Neuronal stem cell (in vitro differentiated cells): ENCODE data around the gene DRAP1.
A peak's percentile ranks its signal among the peaks of the same experiment; 100 is the strongest.

Experiments used
- DNase-seq: peaks from one replicate; pipeline ENCODE4 v3.0.0-alpha.2; 2013; ENCODE audit warnings: low spot score
- H2AFZ ChIP-seq: one replicate; pipeline ENCODE4 v1.6.1; 2013; ENCODE audit warnings: mild to moderate bottlenecking, low read length, inconsistent platforms
- H2AK5ac ChIP-seq: 2 replicates; pipeline ENCODE4 v1.6.1; 2013; ENCODE audit warnings: low read depth, mild to moderate bottlenecking, inconsistent platforms, low read length, moderate library complexity, mixed read lengths
- H2BK120ac ChIP-seq: 2 replicates; pipeline ENCODE4 v1.6.1; 2013; ENCODE audit warnings: low read depth, mild to moderate bottlenecking, inconsistent platforms, low read length, moderate library complexity, mixed read lengths
- H2BK12ac ChIP-seq: one replicate; pipeline ENCODE4 v1.6.1; 2013; ENCODE audit warnings: low read length, inconsistent platforms
- H2BK15ac ChIP-seq: 2 replicates; pipeline ENCODE4 v1.6.1; 2013; ENCODE audit warnings: mild to moderate bottlenecking, low read length, inconsistent platforms, mixed read lengths
- H2BK5ac ChIP-seq: one replicate; pipeline ENCODE4 v1.6.1; 2013; ENCODE audit warnings: inconsistent platforms, mild to moderate bottlenecking, low read length, moderate library complexity
- H3K14ac ChIP-seq: one replicate; pipeline ENCODE4 v1.6.1; 2013; ENCODE audit warnings: low read length, inconsistent platforms
- H3K18ac ChIP-seq: 2 replicates; pipeline ENCODE4 v1.6.1; 2013; ENCODE audit warnings: low read length, inconsistent platforms
- H3K23ac ChIP-seq: 2 replicates; pipeline ENCODE4 v1.6.1; 2013; ENCODE audit warnings: low read depth, mild to moderate bottlenecking, mixed read lengths, low read length, inconsistent platforms; ENCODE audit not compliant: poor library complexity
- H3K27ac ChIP-seq: replicated peaks from 3 replicates; pipeline ENCODE4 v1.5.1; 2013; ENCODE audit warnings: low read length, inconsistent platforms
- H3K27me3 ChIP-seq, 3 experiments: 2 replicates each; pipeline ENCODE4 v1.6.1; 2013; ENCODE audit warnings: low read length in 3 of 3, mild to moderate bottlenecking in 2 of 3, inconsistent platforms in 1 of 3, low read depth in 1 of 3, mixed read lengths in 1 of 3, moderate library complexity in 1 of 3; ENCODE audit not compliant: control insufficient read depth in 3 of 3, insufficient read depth in 3 of 3
- H3K36me3 ChIP-seq, 2 donors: replicated peaks in 1 of 2; 2 replicates each; pipeline ENCODE4 v1.6.1; 2013; ENCODE audit warnings: low read length in 2 of 2; ENCODE audit not compliant: control insufficient read depth in 2 of 2, insufficient read depth in 2 of 2
- H3K4ac ChIP-seq: 2 replicates; pipeline ENCODE4 v1.6.1; 2013; ENCODE audit warnings: inconsistent platforms, mild to moderate bottlenecking, low read length, moderate library complexity
- H3K4me1 ChIP-seq, 2 donors: 1 replicate in 1 of 2; 2 replicates in 1 of 2; pipeline ENCODE4 v1.6.1; 2013; ENCODE audit warnings: low read length in 2 of 2, low read depth in 1 of 2; ENCODE audit not compliant: control insufficient read depth in 2 of 2, insufficient read depth in 1 of 2
- H3K4me2 ChIP-seq: one replicate; pipeline ENCODE4 v1.6.1; 2013; ENCODE audit warnings: mild to moderate bottlenecking, low read length, inconsistent platforms; ENCODE audit not compliant: insufficient read depth, poor library complexity, severe bottlenecking
- H3K4me3 ChIP-seq, 2 donors: 2 replicates each; pipeline ENCODE4 v1.5.1; 2013; ENCODE audit warnings: low read length in 2 of 2, mild to moderate bottlenecking in 2 of 2, inconsistent platforms in 1 of 2, moderate library complexity in 1 of 2
- H3K79me1 ChIP-seq: one replicate; pipeline ENCODE4 v1.6.1; 2013; ENCODE audit warnings: low read depth, mild to moderate bottlenecking, inconsistent platforms, low read length, moderate library complexity
- H3K9ac ChIP-seq: one replicate; pipeline ENCODE4 v1.6.1; 2013; ENCODE audit warnings: mild to moderate bottlenecking, low read depth, low read length, inconsistent platforms; ENCODE audit not compliant: poor library complexity
- H3K9me3 ChIP-seq, 2 donors: replicated peaks in 1 of 2; 2 replicates each; pipeline versions ENCODE3 to v1.6.1; 2013; ENCODE audit warnings: low read length in 2 of 2, mild to moderate bottlenecking in 2 of 2, inconsistent platforms in 1 of 2, low read depth in 1 of 2, mixed read lengths in 1 of 2, moderate library complexity in 1 of 2; ENCODE audit not compliant: control insufficient read depth in 2 of 2, insufficient read depth in 1 of 2
- H4K8ac ChIP-seq: one replicate; pipeline ENCODE4 v1.6.1; 2013; ENCODE audit warnings: low read depth, mild to moderate bottlenecking, inconsistent platforms, low read length, moderate library complexity
- H4K91ac ChIP-seq: one replicate; pipeline ENCODE4 v1.6.1; 2013; ENCODE audit warnings: low read length, low read depth, mild to moderate bottlenecking, inconsistent platforms; ENCODE audit not compliant: poor library complexity
- WGBS, 2 donors: extraction: QIAGEN DNeasy Blood & Tissue Kit; methylation state at CpG; one replicate each; pipeline ENCODE4 v1.1.7; 2013; ENCODE audit warnings: missing lambda C conversion rate in 2 of 2, mixed read lengths in 1 of 2; ENCODE audit not compliant: insufficient read length in 2 of 2, insufficient replicate concordance in 1 of 2; ENCODE audit errors: extremely low coverage in 2 of 2; 5-methylcytosine and 5-hydroxymethylcytosine counted together

DRAP1 gene

DNA sequence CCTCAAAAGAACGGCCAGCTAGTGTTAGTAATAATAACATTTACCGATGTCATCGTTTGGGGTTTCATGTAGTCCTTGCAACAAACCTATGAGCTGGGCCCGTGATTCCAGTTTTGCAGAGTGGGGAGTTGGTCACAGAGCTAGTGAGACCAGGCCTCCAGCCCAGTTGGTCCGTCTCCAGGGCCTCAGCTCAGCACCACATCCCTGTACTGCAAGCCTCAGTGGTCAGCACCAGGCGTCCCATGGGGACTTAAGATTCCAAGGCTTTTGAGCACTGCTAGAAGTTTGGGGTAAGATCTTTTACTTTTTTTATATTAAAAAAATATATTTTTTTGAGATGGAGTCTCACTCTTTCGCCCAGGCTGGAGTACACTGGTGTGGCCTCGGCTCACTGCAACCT is 25.0 kb downstream of the DRAP1 start:
- H3K14ac ChIP-seq = peak overlapping the region; percentile 82
- no peak overlapping the region for H3K4me3 ChIP-seq
- H3K4ac ChIP-seq = no peak overlapping the region
- H3K36me3 ChIP-seq = peaks cover 0 to 2% of the 10 kb centered on the region in 2 donors
- H2BK120ac ChIP-seq = peak overlapping the region; percentile 81
- H2AK5ac ChIP-seq = no peak overlapping the region
- no peaks in the 10 kb centered on the region for H3K79me1 ChIP-seq
- WGBS, 2 donors = no CpG with 5 or more reads among the region's 8 CpGs
- H3K9ac ChIP-seq = no peak overlapping the region
- H3K4me1 ChIP-seq = peaks cover 18% of the 10 kb centered on the region in 2 donors
- H4K91ac ChIP-seq = no peak overlapping the region
- H3K9me3 ChIP-seq = no peaks in the 10 kb centered on the region
- H2BK15ac ChIP-seq = peak overlapping the region; percentile 78
- DNase-seq = no peak
- peak overlapping the region; percentile 57 for H3K18ac ChIP-seq
- no peak overlapping the region for H3K27ac ChIP-seq
- H3K27me3 ChIP-seq = no peaks in the 10 kb centered on the region
- no peak overlapping the region for H2BK5ac ChIP-seq
- no peak overlapping the region for H2AFZ ChIP-seq
- no peak overlapping the region for H3K4me2 ChIP-seq
- H3K23ac ChIP-seq = peak overlapping the region; percentile 55
- no peak overlapping the region for H2BK12ac ChIP-seq
- peak overlapping the region; percentile 82 for H4K8ac ChIP-seq

DNA sequence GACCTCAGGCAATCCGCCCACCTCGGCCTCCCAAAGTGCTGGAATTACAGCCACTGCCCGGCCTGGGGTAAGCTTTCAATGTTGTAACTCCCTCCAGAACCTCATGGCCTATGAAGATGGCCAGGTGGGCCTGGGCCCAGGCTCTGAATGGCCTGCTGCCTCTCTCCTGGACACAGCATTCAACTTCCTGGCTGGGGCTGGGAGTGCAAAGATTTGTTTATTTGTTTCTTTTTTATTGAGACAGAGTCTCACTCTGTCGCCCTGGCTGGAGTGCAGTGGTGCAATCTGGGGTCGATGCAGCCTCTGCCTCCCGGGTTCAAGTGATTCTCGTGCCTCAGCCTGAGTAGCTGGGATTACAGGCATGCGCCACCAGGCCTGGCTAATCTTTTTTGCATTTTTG is 25.5 kb downstream of the DRAP1 start:
- peak overlapping the region; percentile 1 for H2AK5ac ChIP-seq
- H4K8ac ChIP-seq = no peak overlapping the region
- no peak overlapping the region for H4K91ac ChIP-seq
- H3K27me3 ChIP-seq = no peaks in the 10 kb centered on the region
- H2BK12ac ChIP-seq = no peak overlapping the region
- H3K27ac ChIP-seq = peak overlapping the region; percentile 78
- no peaks in the 10 kb centered on the region for H3K9me3 ChIP-seq
- H3K9ac ChIP-seq = no peak overlapping the region
- peaks cover 0 to 2% of the 10 kb centered on the region in 2 donors for H3K36me3 ChIP-seq
- H3K4me2 ChIP-seq = no peak overlapping the region
- no peak overlapping the region for H2BK120ac ChIP-seq
- peak overlapping the region; percentile 80 for H2AFZ ChIP-seq
- no peak overlapping the region for H3K4ac ChIP-seq
- no peak overlapping the region for H3K14ac ChIP-seq
- no peaks in the 10 kb centered on the region for H3K79me1 ChIP-seq
- H3K4me3 ChIP-seq = no peak overlapping the region
- no peak for DNase-seq
- H3K18ac ChIP-seq = no peak overlapping the region
- H2BK5ac ChIP-seq = peak overlapping the region; percentile 13
- H2BK15ac ChIP-seq = no peak overlapping the region
- H3K4me1 ChIP-seq = peaks cover 18% of the 10 kb centered on the region in 2 donors
- no peak overlapping the region for H3K23ac ChIP-seq
- no CpG with 5 or more reads among the region's 8 CpGs for WGBS, 2 donors

DNA sequence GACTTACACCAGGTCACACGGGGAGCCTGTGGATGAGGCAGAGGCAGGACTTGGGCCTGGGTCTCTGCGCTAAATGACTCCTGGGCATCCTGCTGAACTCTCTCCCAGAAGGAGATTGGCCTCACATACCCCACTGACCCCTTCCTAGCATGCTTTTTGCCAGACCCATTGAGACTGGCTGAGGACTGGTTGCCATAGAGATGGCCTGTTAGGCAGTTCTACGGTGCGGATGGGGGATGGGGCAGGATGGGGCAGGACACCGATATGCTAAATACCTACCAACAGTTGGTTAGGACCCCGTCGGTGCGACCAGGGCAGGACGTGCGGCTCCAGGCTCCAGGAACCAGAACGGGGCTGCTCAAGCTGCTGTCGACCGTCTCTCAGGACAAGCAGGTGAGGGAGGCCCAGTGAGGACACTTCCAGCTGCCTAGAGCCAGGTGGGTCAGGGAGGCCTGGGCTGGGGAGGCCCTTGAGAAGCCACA is 26.2 kb downstream of the DRAP1 start, which contains the start of gene TSGA10IP:
Gene TSGA10IP, plus strand, starts transcription at position 51 of the 482 bp plus-strand sequence. Its CDS starts 196 bp downstream, at position 247.
- H4K8ac ChIP-seq = peak within 1 kb of the TSS; percentile 20
- H3K27ac ChIP-seq = peak within 1 kb of the TSS; percentile 78
- H2BK15ac ChIP-seq = peak within 1 kb of the TSS; percentile 81
- H4K91ac ChIP-seq = peak within 1 kb of the TSS; percentile 77
- H3K79me1 ChIP-seq = no peaks in the 10 kb centered on the region
- no CpG with 5 or more reads among the region's 13 CpGs for WGBS, 2 donors
- peak within 1 kb of the TSS; percentile 81 for H2BK120ac ChIP-seq
- H3K4me3 ChIP-seq = peak within 1 kb of the TSS; percentile 9 to 40
- peak within 1 kb of the TSS; percentile 97 for H3K4ac ChIP-seq
- no peaks in the 10 kb centered on the region for H3K27me3 ChIP-seq
- H2BK12ac ChIP-seq = peak within 1 kb of the TSS; percentile 86
- peaks cover 0 to 2% of the 10 kb centered on the region in 2 donors for H3K36me3 ChIP-seq
- peaks cover 18% of the 10 kb centered on the region in 2 donors for H3K4me1 ChIP-seq
- peak within 1 kb of the TSS; percentile 20 for H3K23ac ChIP-seq
- H3K9me3 ChIP-seq = no peaks in the 10 kb centered on the region
- peak within 1 kb of the TSS; percentile 13 for H2BK5ac ChIP-seq
- no peak within 1 kb of the TSS for H3K14ac ChIP-seq
- DNase-seq = peak; percentile 57
- peak within 1 kb of the TSS; percentile 43 for H3K4me2 ChIP-seq
- peak within 1 kb of the TSS; percentile 99 for H2AK5ac ChIP-seq
- peak within 1 kb of the TSS; percentile 96 for H3K18ac ChIP-seq
- peak within 1 kb of the TSS; percentile 80 for H2AFZ ChIP-seq
- peak within 1 kb of the TSS; percentile 68 for H3K9ac ChIP-seq

DNA sequence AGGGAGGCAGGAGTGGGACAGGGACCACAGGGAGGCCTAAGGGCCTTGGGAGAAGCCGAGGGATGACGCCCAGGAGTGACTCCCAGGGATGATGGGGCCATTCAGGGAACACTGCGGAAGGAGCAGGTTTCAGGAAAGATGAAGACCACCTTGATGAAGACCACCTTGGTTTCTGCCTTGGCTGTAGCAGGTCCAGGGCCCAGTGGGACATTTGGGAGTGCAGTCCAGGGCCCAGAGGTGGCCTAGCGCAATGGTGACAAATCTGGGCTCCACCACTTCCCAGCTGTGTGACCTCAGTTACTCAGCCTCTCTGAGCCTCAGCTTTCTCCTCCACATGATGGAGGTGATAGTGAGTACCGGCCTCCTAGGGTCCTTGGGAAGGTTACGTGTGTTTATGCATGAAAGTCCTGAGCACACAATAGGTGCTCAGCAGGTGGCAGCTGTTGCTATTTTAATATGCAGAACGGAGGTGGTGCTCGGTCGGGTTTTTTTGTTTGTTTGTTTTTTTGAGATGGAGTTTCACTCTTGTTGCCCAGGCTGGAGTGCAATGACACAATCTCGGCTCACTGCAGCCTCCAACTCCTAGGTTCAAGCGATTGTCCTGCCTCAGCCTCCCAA is 26.8 kb downstream of the DRAP1 start:
- DNase-seq = no peak
- Histone ChIP-seq H3K4me2 (peak overlapping the region; percentile 43), H2BK12ac (peak overlapping the region; percentile 86), H3K9me3 (no peaks in the 10 kb centered on the region), H3K9ac (peak overlapping the region; percentile 68), H2AK5ac (peak overlapping the region; percentile 99), H3K4ac (peak overlapping the region; percentile 97), H2AFZ (peak overlapping the region; percentile 80), H3K18ac (peak overlapping the region; percentile 96), H2BK15ac (peak overlapping the region; percentile 81), H3K4me3 (peak overlapping the region; percentile 9 to 40), H3K14ac (no peak overlapping the region), H3K36me3 (peaks cover 0 to 2% of the 10 kb centered on the region in 2 donors), H3K4me1 (peaks cover 18% of the 10 kb centered on the region in 2 donors), H2BK5ac (peak overlapping the region; percentile 13), H3K27me3 (no peaks in the 10 kb centered on the region), H4K8ac (no peak overlapping the region), H2BK120ac (peak overlapping the region; percentile 69), H3K23ac (peak overlapping the region; percentile 20), H3K79me1 (no peaks in the 10 kb centered on the region), H4K91ac (peak overlapping the region; percentile 77), H3K27ac (peak overlapping the region; percentile 66)
- no CpG with 5 or more reads among the region's 11 CpGs for WGBS, 2 donors
